Lower leg skin (tissue), 3 donors: Measurements from ENCODE around the gene TBC1D7.

Experiments used
- CTCF ChIP-seq, 3 donors: fragments of 450-650 bp; IDR thresholded peaks; one replicate each; pipeline ENCODE4 v1.5.1; 2016; ENCODE audit warnings: antibody characterized with exemption in 3 of 3, mild to moderate bottlenecking in 3 of 3, moderate library complexity in 2 of 3
- POLR2A ChIP-seq, 2 donors: fragments of 450-650 bp; IDR thresholded peaks; one replicate each; pipeline ENCODE4 v1.6.1; 2016 to 2017; ENCODE audit warnings: antibody characterized with exemption in 2 of 2, mild to moderate bottlenecking in 1 of 2, moderate library complexity in 1 of 2

GRCh38 chr6:13260831-13261230 lies 67.5 kb downstream of the TBC1D7 start:
- TF ChIP-seq CTCF (IDR thresholded peaks at IDR 0.05) = no peak
- TF ChIP-seq POLR2A (IDR thresholded peaks at IDR 0.05) = no peak
